Subcutaneous adipose tissue (tissue), 4 donors: ENCODE measurements around the gene BCL2. TPM values are rescaled to one million over a fixed set of nuclear protein-coding genes. Genes with fewer than 3 reads are reported as not detected.

Source experiments
- total RNA-seq, 4 donors: library from RNA; depleted of rRNA; stranded (reverse); fragments of >200 nt; gene quantifications; one replicate each; pipeline ENCODE4 v1.1.0, GENCODE V29; 2016
- TF ChIP-seq, protein P1 (sequence below): fragments of 450-650 bp; IDR thresholded peaks from one replicate; pipeline ENCODE4 v1.5.1; 2016; ENCODE audit warnings: low read depth, mild to moderate bottlenecking, control low read depth, antibody characterized with exemption, moderate library complexity

The BCL2 gene
- total RNA-seq, 4 donors from 2014 or later: 50.3 to 82.5 (median 55.9) TPM

GRCh38 chr18:63240531-63241316, 78.8 kb downstream of the BCL2 start:
- TF ChIP-seq, protein P1, sequence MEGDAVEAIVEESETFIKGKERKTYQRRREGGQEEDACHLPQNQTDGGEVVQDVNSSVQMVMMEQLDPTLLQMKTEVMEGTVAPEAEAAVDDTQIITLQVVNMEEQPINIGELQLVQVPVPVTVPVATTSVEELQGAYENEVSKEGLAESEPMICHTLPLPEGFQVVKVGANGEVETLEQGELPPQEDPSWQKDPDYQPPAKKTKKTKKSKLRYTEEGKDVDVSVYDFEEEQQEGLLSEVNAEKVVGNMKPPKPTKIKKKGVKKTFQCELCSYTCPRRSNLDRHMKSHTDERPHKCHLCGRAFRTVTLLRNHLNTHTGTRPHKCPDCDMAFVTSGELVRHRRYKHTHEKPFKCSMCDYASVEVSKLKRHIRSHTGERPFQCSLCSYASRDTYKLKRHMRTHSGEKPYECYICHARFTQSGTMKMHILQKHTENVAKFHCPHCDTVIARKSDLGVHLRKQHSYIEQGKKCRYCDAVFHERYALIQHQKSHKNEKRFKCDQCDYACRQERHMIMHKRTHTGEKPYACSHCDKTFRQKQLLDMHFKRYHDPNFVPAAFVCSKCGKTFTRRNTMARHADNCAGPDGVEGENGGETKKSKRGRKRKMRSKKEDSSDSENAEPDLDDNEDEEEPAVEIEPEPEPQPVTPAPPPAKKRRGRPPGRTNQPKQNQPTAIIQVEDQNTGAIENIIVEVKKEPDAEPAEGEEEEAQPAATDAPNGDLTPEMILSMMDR: no peak

DNA sequence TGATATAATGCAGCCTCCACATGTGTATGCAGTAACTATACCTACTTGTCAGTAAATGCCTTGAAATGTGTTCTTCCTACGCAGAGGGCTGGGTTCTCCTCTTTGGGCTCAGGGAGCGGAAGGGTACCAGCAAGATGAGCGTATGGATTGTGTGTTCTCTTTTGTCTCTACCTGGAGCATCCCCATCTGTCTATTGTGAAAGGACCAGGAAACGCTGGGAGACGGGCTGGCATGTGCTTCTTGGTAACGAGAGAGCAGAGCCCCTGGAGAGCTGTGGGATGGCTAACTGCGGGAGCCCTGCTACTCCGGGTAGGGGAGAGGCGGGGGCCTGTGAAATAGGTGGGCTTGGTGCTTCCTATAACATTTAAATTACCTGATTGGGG, 80.9 kb downstream of the BCL2 start:
- TF ChIP-seq, protein P1: no peak

GRCh38 chr18:63237881-63238692, 81.5 kb downstream of the BCL2 start:
- TF ChIP-seq, protein P1: no peak

DNA sequence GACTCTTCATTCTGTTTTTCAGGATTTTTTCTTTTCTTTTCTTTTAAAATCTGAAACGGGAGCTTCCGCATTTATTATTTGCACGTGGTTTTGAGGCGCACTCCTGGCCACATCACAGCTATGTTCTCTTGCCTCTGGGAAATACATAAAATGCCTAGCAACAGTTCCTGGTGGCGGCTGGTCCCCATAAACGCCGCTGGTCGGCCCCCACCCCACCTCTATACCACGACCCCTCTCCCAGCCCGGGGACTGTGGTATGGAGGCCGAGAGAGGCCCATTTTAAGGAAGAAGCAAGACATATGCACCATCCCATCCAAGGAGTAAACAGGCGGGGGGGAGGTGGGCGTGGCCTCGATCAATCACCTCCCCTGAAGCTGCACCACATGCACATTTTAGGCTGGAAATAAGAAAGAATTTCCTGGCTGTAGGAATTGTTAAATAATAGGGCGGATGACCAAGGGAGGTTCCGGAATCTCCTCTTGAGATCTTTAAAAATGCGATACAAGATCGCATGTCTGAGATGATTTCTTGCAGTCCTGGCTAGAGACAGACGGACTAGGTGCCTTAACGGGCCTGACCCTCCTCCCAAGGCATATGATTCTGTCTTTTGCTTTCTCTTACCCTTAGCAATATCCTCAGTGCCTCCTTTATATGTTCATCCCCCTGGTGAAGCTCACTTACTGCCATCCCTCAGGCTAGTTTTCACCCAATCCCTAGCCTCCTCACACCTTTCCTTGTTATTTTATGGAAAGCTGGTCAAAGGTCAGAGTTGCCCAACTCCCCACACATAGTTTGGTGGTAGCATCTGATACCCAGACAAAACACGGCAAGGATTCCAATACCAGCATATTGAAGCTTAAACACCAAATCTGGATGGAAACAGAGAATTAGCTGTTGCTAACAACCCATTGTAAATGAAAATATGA, 82.4 kb downstream of the BCL2 start:
- TF ChIP-seq, protein P1: no peak

DNA sequence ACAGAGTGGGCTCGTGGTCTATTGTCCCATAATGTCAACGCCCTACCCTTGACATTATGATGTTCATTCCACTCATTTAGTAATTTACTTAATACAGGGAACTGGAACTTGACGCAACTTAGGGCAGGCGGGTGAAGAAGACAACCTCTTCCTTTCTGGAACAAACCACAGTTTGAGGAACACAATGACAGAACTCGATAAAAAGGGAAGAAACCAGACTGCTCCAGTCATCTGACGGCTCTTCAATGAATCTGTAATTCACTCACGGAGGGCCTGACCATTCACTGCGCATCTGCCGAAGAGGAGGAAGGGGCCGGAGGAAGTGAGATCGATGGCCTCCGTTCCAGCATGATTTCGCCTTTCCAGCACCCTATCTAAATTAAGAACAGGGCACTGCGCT, 83.2 kb downstream of the BCL2 start:
- TF ChIP-seq, protein P1: no peak

DNA sequence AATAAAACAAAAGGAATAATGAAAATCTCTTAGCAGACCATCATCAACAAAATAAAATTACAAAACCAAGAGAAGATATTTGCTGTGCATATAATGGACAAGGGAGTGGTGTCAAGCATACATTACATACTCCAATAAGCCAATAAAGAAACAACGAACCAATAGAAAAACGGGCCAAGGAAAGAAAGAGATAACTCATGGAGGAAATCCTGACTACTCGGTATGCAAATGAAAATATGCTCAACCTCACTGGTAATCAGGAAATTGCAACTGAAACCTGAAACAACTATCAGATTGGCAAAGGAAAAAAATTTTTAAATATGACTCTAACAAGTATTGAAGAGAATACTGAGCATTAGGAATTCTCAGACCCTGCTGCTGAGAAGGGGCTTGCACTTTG, 84.7 kb downstream of the BCL2 start:
- TF ChIP-seq, protein P1: no peak
